CD14-positive monocyte (primary cell): ENCODE measurements around the gene IL3. TPM values are rescaled to one million over a fixed set of nuclear protein-coding genes. Genes with fewer than 3 reads are reported as not detected.

Experiments
- DNase-seq, 3 donors: peaks; one replicate each; pipeline ENCODE4 v3.0.0-alpha.2; 2011 to 2022
- H2AFZ ChIP-seq: 2 replicates; pipeline ENCODE4 v1.6.0; 2012; ENCODE audit warnings: mild to moderate bottlenecking, low read depth, low read length, inconsistent platforms; ENCODE audit not compliant: insufficient read depth, poor library complexity, severe bottlenecking
- H3K27ac ChIP-seq, 2 donors: 1 replicate in 1 of 2; 2 replicates in 1 of 2; pipeline ENCODE4 v1.5.1; 2012 to 2013; ENCODE audit warnings: low read length in 2 of 2, control low read depth in 1 of 2, inconsistent platforms in 1 of 2, low read depth in 1 of 2, mild to moderate bottlenecking in 1 of 2
- H3K27me3 ChIP-seq, 2 donors: one replicate each; pipeline versions ENCODE4 v1.6.0 to v1.6.1; 2011 to 2013; ENCODE audit warnings: low read length in 2 of 2; ENCODE audit not compliant: control insufficient read depth in 2 of 2, insufficient read depth in 2 of 2
- H3K36me3 ChIP-seq, 2 donors: replicated peaks in 1 of 2; 1 replicate in 1 of 2; 2 replicates in 1 of 2; pipeline versions ENCODE4 v1.5.1 to v1.6.1; 2012 to 2013; ENCODE audit warnings: low read length in 2 of 2, control low read depth in 1 of 2, inconsistent platforms in 1 of 2, mild to moderate bottlenecking in 1 of 2; ENCODE audit not compliant: insufficient read depth in 2 of 2, control insufficient read depth in 1 of 2
- H3K4me1 ChIP-seq, 2 donors: 1 replicate in 1 of 2; 2 replicates in 1 of 2; pipeline versions ENCODE4 v1.5.1 to v1.6.1; 2012 to 2013; ENCODE audit warnings: low read length in 2 of 2, control low read depth in 1 of 2, inconsistent platforms in 1 of 2, mild to moderate bottlenecking in 1 of 2, moderate library complexity in 1 of 2; ENCODE audit not compliant: insufficient read depth in 2 of 2, control insufficient read depth in 1 of 2
- H3K4me2 ChIP-seq: replicated peaks from 2 replicates; pipeline ENCODE3; 2012; ENCODE audit warnings: low read length, moderate library complexity, mild to moderate bottlenecking; ENCODE audit not compliant: poor library complexity, severe bottlenecking; ENCODE audit errors: extremely low read depth
- H3K4me3 ChIP-seq, 3 experiments: fragments of 200-600 bp in 1 of 3; sonication (generic) in 1 of 3; replicated peaks in 1 of 3; 1 replicate in 2 of 3; 2 replicates in 1 of 3; pipeline ENCODE4 v1.5.1; 2011 to 2013; ENCODE audit warnings: low read length in 3 of 3, mild to moderate bottlenecking in 3 of 3, control low read depth in 2 of 3, low read depth in 2 of 3, inconsistent platforms in 1 of 3, moderate library complexity in 1 of 3
- H3K79me2 ChIP-seq: 2 replicates; pipeline ENCODE4 v1.6.0; 2012; ENCODE audit warnings: mild to moderate bottlenecking, control low read depth, inconsistent platforms, low read length, moderate library complexity; ENCODE audit not compliant: insufficient read depth
- H3K9ac ChIP-seq: 2 replicates; pipeline ENCODE4 v1.6.0; 2017; ENCODE audit warnings: low read length, mild to moderate bottlenecking; ENCODE audit not compliant: insufficient read depth, poor library complexity, severe bottlenecking
- H3K9me3 ChIP-seq, 2 donors: replicated peaks in 1 of 2; 1 replicate in 1 of 2; 2 replicates in 1 of 2; pipeline versions ENCODE4 v1.5.1 to v1.6.1; 2012 to 2013; ENCODE audit warnings: low read length in 2 of 2, control low read depth in 1 of 2; ENCODE audit not compliant: control insufficient read depth in 1 of 2, insufficient read depth in 1 of 2
- H4K20me1 ChIP-seq: 2 replicates; pipeline ENCODE4 v1.6.0; 2012; ENCODE audit warnings: mild to moderate bottlenecking, low read length, control low read depth, moderate library complexity; ENCODE audit not compliant: insufficient read depth
- H3K27ac Mint-ChIP-seq, 7 donors: one replicate each; pipeline ENCODE4 v1.8.0; 2020; ENCODE audit warnings: mild to moderate bottlenecking in 7 of 7, mixed read lengths in 7 of 7, moderate library complexity in 6 of 7, inconsistent platforms in 2 of 7
- H3K27me3 Mint-ChIP-seq, 3 donors: one replicate each; pipeline ENCODE4 v1.8.0; 2021 to 2022; ENCODE audit warnings: low read depth in 3 of 3, mild to moderate bottlenecking in 3 of 3, mixed read lengths in 3 of 3, moderate library complexity in 3 of 3, inconsistent platforms in 1 of 3
- H3K36me3 Mint-ChIP-seq, 2 donors: one replicate each; pipeline ENCODE4 v1.8.0; 2020; ENCODE audit warnings: mixed read lengths in 2 of 2, inconsistent platforms in 1 of 2, mild to moderate bottlenecking in 1 of 2
- H3K4me1 Mint-ChIP-seq: one replicate; pipeline ENCODE4 v1.8.0; 2020; ENCODE audit warnings: mild to moderate bottlenecking, mixed read lengths
- H3K4me3 Mint-ChIP-seq, 2 donors: one replicate each; pipeline ENCODE4 v1.8.0; 2020; ENCODE audit warnings: mild to moderate bottlenecking in 2 of 2, mixed read lengths in 2 of 2, moderate library complexity in 1 of 2
- H3K9me3 Mint-ChIP-seq, 7 donors: one replicate each; pipeline ENCODE4 v1.8.0; 2020 to 2022; ENCODE audit warnings: mixed read lengths in 7 of 7, mild to moderate bottlenecking in 6 of 7, moderate library complexity in 6 of 7, inconsistent platforms in 2 of 7
- CTCF ChIP-seq: fragments of 200-600 bp; IDR thresholded peaks from one replicate; pipeline ENCODE4 v1.8.0; 2022; ENCODE audit warnings: antibody characterized with exemption, mild to moderate bottlenecking
- WGBS: methylation state at CpG from one replicate; pipeline ENCODE4 v1.1.5; 2013; ENCODE audit warnings: missing lambda C conversion rate; ENCODE audit not compliant: insufficient coverage; 5-methylcytosine and 5-hydroxymethylcytosine counted together
- intact Hi-C, 2 donors: fragments of 100-400 bp; cut with micrococcal nuclease; formaldehyde crosslinking; loops; one replicate each; pipeline versions ENCODE4 v1.15.0 to v1.15.1; 2023
- polyA plus RNA-seq, 3 donors: library from polyadenylated mRNA; depleted of rRNA in 1 of 3; unstranded in 2 of 3; stranded (reverse) in 1 of 3; fragments of 300-500 nt in 2 of 3; fragments of >200 nt in 1 of 3; fragmentation: Illumina TruSeq in 2 of 3; gene quantifications; 1 replicate in 2 of 3; 2 replicates in 1 of 3; pipeline ENCODE4 v1.2.3, GENCODE V29; 2012 to 2021

Gene IL3
- polyA plus RNA-seq, 3 donors: not detected

DNA sequence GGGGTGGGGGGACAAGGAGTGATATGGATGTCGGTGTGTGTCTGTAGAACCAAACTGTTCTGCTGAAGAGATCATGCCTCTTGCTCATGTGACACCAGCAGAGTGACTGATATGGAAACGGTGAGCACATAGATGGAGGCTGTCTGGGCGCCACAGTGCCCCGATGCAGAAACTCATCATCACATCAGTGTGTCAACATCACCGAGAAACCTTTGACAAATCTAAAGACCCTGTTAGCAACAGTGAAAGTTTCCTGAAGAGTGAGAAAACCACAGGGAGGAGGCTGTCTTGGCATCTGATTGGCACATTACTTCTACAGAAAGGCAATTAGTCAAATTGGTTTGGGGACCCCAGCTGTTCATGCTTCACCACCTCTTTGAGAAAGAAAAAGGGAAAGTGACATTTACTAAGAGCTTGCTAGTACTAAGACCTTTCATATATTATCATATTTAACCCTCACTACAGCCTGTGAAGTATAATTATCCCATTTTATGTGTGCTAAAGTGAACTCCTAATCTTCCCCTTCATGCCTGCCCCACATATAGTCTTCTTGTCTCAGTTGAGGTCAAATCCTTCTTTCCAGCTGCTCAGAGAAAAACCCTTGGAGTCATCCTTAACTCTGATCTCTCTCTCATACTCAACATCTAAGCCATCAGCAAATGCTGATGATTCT, 38.8 kb downstream of the IL3 start:
- intact Hi-C loops: no loop called here
- H3K27ac Mint-ChIP-seq: peak overlapping the region in 1 of 7 donors; percentile 69
- no peak overlapping the region for H3K4me3 Mint-ChIP-seq
- H3K4me1 Mint-ChIP-seq: peaks cover 59% of the 10 kb centered on the region
- H3K36me3 Mint-ChIP-seq: peaks cover 0 to 9% of the 10 kb centered on the region in 2 donors
- peaks cover 0 to 2% (median 0%) of the 10 kb centered on the region in 7 donors for H3K9me3 Mint-ChIP-seq
- H3K36me3 ChIP-seq: no peaks in the 10 kb centered on the region
- H3K4me1 ChIP-seq: peaks cover 20 to 40% of the 10 kb centered on the region in 2 donors
- H3K79me2 ChIP-seq: no peaks in the 10 kb centered on the region
- TF ChIP-seq CTCF: no peak
- no peak overlapping the region for H2AFZ ChIP-seq
- DNase-seq: no peak
- no peak overlapping the region for H3K27ac ChIP-seq
- H3K4me3 ChIP-seq: no peak overlapping the region
- H3K4me2 ChIP-seq: no peak overlapping the region
- peaks cover 10 to 19% (median 13%) of the 10 kb centered on the region in 3 donors for H3K27me3 Mint-ChIP-seq
- H3K9ac ChIP-seq: no peak overlapping the region
- WGBS: 100% methylated on average over 1 of the region's 5 CpGs
- no peaks in the 10 kb centered on the region for H4K20me1 ChIP-seq
- H3K9me3 ChIP-seq: no peaks in the 10 kb centered on the region
- no peaks in the 10 kb centered on the region for H3K27me3 ChIP-seq

- no peak overlapping the region for H3K9ac ChIP-seq
- no peaks in the 10 kb centered on the region for H3K9me3 ChIP-seq
- no peak for DNase-seq
- WGBS: 66% methylated on average over 3 of the region's 3 CpGs
- no peaks in the 10 kb centered on the region for H3K36me3 ChIP-seq
- intact Hi-C loops: loop anchor here in 1 of 2 donors (5.0 kb wide), 1 partner anchor 33 kb away; no protein-coding TSS in a partner anchor
- H3K4me3 ChIP-seq: no peak overlapping the region
- no peak overlapping the region for H3K4me3 Mint-ChIP-seq
- H3K4me1 Mint-ChIP-seq: peaks cover 60% of the 10 kb centered on the region
- H3K27me3 ChIP-seq: no peaks in the 10 kb centered on the region
- H3K79me2 ChIP-seq: no peaks in the 10 kb centered on the region
- H3K4me1 ChIP-seq: peaks cover 25 to 46% of the 10 kb centered on the region in 2 donors
- peaks cover 0 to 9% of the 10 kb centered on the region in 2 donors for H3K36me3 Mint-ChIP-seq
- no peak overlapping the region for H3K27ac ChIP-seq
- H4K20me1 ChIP-seq: no peaks in the 10 kb centered on the region
- H3K27me3 Mint-ChIP-seq: peaks cover 10 to 21% (median 17%) of the 10 kb centered on the region in 3 donors
- no peak overlapping the region for H3K4me2 ChIP-seq
- no peak overlapping the region for H2AFZ ChIP-seq
- no peak for TF ChIP-seq CTCF
- H3K27ac Mint-ChIP-seq: peak overlapping the region in 3 of 7 donors; percentile 20 to 30 (median 21)
- peaks cover 0 to 2% (median 0%) of the 10 kb centered on the region in 7 donors for H3K9me3 Mint-ChIP-seq
Observed at GRCh38 chr5:132099905-132100304, 39.5 kb downstream of the IL3 start.
